Superior temporal gyrus (tissue), 1 donor: ENCODE data around the gene SPSB2.

ENCODE experiments used
- DNase-seq: peaks from one replicate; pipeline ENCODE4 v3.0.0-alpha.2; 2016; ENCODE audit errors: extremely low spot score

SPSB2 gene

GRCh38 chr12:6830999-6831398 is 42.1 kb downstream of the SPSB2 start:
- no peak for DNase-seq

DNA sequence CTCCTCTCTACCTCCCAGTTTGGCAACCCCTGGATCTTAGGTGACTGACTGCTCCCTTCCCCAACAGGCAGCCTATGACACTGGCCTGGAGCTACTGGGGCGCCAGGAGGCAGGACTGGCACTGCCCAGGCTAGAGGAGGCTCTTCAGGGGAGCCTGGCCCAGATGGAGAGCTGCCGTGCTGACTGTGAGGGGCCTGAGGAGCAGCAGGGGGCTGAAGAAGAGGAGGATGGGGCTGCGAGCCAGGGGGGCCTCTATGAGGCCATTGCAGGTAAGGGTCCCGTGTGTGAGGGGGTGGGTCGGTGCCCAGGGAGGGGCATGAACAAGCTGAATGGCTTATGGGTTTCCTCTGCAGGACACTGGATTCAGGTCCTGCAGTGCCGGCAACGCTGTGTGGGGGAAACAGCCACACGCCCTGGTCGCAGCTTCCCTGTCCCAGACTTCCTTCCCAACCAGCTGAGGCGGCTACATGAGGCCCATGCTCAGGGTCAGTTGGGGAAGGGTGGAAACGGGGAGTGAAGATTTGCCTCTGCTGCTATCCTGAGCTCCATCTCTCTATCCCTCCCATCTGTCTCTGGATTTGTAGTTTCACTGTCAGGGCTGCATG is 42.7 kb downstream of the SPSB2 start:
- DNase-seq = no peak

DNA sequence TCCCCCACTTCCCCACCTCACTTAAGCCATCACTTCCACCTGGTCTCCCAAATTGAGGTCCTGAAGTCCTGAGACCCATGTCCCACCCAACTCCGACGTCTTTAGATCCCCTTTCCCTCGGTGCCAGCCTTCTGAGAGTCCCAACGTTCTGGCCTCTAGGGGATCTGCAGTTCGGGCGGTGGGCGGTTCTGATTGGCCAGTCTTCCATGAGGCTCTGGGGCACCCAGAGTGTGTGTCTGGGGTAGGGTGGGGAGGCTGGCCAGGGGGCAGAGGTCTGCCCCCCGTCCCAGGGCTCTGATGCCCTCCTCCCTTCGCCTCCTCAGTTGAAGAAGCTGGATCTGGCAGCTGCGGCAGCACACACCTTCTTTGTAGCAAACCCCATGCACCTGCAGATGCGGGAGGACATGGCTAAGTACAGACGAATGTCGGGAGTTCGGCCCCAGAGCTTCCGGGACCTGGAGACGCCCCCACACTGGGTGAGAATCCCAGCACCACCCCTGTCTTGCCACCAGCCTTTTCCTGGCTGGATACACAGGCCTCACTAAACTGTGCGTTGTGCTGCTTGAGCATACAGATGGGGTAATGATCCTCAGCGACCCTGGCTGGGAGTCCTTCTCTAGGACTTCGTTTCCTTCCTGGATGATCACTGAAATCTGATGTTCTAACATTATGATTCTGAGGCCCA is 43.4 kb downstream of the SPSB2 start:
- no peak for DNase-seq

DNA sequence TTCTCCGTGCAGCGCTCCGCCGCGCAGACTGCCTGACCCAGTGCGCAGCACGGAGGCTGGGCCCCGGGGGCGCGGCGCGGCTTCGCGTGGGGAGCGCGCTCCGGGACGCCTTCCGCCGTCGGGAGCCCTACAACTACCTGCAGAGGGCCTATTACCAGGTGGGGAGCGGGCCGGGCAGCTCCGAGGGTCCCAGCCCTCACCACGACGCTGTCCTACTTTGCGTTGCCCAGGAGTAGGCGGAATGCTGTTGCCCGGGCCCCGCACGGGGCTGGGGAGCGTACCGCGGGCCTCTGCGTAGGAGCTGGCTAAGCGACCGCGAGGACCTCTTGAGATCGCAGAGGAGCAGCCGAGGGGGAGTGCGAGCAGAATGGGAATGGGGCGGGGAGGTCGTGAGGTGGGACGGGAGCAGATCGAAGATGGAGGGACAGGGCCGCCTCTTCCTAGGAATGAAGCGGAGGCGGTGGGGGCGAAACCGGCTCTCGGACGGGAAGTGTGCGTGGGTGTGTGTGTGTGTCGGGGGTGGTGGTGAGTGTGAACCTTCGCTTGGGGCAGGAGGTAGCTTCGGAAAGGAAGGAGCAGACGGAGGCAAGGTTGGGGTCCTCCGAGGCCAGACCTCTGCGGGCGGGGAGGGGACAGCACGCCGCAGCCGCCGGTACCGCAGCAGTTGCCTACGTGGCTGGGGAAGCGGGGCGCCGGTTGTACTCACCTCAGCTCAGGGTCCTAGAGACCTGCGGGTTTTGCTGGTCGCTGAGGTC is 44.1 kb downstream of the SPSB2 start:
- DNase-seq = peak; percentile 17

DNA sequence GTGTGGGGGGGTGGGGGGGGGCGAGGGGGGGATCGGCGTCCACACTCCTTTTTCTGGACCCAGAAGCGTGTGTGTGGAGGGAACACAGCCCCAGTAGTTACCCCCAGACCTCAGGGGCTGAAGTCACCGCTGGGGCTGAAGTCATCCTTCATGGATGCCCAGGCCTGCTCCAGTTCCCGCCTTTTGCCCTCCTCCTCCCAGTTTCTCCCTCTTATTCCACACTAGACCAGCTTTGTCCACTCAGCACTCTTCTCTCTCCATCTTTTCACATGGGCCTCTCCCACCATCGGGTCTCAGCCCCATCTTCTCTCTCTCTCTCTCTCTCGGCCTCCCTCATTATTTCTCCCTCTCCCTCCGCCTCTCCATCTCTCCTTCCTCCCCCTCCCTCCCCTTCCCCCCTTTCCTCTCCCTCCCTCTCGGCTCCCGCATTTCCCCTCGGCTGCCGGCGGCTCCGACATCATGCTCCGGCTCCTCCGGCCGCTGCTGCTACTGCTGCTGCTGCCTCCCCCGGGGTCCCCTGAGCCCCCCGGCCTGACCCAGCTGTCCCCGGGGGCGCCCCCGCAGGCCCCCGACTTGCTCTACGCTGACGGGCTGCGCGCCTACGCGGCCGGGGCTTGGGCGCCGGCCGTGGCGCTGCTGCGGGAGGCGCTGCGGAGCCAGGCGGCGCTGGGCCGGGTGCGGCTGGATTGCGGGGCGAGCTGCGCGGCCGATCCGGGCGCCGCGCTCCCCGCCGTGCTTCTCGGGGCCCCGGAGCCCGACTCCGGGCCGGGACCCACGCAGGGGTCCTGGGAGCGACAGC is 44.9 kb downstream of the SPSB2 start, which contains the start of gene P3H3:
P3H3 (plus strand) TSS at position 426 of the 799 bp plus-strand sequence; CDS start at position 460, 34 bp downstream.
- peak; percentile 21 for DNase-seq

DNA sequence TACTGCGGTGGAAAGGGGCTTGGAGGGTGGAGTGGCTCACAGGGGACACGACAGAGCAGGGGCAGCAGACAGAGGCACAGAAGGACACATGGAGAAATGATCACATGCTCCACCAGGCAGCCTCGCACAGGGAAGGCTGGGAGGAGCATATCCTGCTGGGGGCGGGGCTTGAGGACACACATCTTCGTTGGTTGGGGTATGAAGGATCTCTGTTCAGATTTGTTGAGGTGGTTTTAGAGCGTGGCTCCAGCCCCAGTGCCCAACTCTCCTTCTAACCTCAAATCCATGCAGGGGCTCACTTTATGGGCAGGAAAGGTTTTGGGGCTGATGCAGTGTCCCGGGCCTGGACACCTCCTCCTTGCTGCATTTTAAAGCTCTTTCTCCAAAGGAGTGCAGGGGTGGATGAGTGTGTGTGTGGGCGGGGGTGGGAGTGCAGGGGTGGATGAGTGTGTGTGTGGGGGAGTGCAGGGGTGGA is 45.6 kb downstream of the SPSB2 start:
- peak; percentile 77 for DNase-seq

DNA sequence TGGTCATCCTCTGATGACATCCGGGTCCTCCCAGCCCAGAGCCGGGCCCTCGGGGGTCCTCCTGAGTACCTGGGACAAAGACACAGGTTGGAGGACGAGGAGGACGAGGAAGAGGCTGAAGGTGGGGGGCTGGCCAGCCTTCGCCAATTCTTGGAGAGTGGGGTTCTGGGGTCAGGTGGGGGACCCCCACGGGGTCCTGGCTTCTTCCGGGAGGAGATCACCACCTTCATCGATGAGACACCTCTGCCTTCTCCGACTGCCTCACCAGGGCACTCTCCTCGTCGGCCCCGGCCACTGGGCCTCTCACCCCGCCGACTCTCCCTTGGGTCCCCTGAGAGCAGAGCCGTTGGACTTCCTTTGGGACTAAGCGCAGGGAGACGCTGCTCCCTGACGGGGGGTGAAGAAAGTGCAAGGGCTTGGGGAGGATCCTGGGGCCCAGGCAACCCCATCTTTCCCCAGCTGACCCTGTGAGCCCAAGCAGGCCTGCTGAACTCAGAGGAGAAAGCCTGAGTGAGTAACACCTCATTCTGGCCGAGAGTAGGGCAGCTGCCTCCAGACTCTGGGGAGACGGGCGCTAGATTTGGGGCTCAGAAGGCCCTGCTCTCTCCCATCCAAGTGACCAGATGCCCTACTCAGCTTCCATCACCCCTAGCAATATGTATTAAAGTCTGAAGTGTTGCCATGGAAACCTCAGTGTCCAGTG is 46.2 kb downstream of the SPSB2 start:
- no peak for DNase-seq

DNA sequence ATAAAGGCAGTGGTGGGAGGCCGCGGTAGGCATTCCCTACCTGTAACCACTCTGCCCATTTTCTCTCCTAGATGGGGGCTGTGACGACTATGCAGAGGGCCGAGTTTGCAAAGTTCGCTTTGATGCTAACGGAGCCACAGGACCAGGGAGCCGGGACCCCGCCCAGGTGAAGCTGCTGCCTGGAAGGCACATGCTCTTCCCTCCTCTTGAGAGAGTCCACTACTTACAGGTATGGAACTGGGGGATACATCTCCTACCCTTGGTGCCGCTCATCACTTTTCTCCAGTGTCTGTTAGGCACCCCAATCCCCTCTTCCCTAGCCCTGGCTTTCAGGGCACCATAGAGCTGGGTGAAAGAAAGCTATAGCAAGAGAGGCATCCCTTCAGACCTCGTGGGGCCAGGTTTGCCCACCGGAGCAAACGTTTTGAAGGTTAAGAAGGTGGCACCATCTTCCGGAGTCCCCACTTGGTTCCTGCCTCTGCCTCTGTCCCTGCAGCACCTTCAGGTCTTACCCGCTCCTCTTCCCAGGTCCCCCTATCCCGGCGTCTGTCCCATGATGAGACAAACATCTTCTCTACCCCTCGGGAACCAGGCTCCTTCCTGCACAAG is 46.9 kb downstream of the SPSB2 start:
- DNase-seq = no peak

DNA sequence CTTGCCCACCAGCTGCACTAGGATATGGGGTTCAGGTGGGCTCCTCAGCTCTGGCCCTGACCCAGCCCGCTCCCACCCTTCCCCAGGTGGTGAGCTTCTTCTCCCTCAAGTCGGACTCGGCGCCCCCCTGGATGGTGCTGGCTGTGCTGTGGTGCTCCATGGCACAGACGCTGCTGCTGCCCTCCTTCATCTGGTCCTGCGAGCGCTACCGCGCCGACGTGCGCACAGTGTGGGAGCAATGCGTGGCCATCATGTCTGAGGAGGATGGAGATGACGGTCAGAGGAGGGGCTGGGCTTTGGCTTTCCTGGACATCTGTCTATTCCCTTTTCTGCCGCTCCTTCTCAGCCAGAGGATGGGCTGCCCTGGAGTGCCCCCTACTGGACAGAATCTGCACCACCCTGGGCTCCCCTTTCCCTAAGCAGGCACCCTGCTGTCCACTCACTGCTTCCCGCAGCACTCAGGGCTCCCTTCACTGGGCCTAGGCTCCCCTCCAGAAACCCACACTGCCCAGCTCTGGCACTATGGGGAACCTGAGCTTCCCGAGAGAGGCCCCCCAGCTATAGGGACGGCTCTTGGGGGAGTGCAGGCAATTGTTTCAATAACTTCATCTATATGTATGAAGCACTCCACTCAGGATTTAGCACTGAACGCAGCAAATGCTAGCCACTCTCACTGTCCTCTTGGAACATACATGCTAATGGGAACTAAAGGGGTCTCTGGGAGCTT is 47.5 kb downstream of the SPSB2 start:
- DNase-seq = peak; percentile 92

- peak; percentile 23 for DNase-seq
Observed at GRCh38 chr12:6824901-6825381, 48.2 kb downstream of the SPSB2 start.

GRCh38 chr12:6824085-6824775 is 48.9 kb downstream of the SPSB2 start:
- peak; percentile 21 for DNase-seq

- DNase-seq = no peak
Observed at GRCh38 chr12:6823182-6824084, 49.7 kb downstream of the SPSB2 start.

GRCh38 chr12:6822426-6823135 is 50.5 kb downstream of the SPSB2 start:
- DNase-seq = peak; percentile 23

DNA sequence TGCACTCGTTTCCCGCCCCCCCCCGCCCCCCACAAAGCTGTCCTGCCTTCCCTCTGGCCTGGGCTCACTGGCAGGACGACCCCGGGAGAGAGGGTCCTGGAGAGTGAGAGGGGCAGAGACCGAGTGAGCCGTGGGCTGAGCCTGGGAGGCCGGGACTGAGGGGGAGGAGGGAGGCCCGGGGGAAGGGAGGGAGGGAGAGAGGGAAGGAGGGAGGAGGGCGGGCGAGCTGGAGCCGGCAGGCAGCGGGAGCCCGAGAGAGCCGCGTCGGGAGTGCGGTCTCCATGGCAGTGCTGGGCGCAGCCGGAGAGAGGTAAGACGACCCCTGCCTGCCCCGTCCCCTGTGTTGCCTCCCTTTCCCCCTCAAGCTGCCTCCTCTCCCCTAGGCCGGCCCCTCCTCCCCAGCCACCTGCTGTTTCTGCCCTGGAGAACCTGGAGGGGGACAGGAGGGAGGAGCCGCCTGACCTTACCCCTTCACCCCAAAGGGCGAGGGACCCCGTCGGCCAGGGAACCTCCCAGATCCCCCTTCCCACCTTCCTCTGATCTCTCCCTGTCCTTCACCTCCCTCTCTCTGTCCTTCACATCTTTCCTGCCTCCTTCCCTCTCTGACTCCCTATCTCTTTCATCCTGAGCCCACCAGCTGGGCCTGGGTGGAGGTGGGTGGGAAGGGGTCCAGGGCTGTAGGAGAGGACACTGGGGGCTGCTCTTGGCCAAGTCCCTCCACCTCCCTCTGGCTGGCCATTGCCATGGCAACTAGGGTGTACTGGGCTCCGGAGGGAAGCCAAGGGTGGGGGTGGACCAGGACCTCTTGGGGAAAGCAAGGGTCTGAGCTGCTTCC is 51.3 kb downstream of the SPSB2 start, which contains the start of gene GPR162:
GPR162 (plus strand) TSS at position 231 of the 835 bp plus-strand sequence. CDS start 2,078 bp downstream, outside the sequence.
- peak; percentile 14 for DNase-seq
